ENCODE data around the gene ZNF319. TPM values are rescaled to one million over a fixed set of nuclear protein-coding genes. Genes with fewer than 3 reads are reported as not detected.

The ZNF319 gene
- total and polyA plus RNA-seq, 2 of the 8 experiments (the other 6 are each of a cell fraction or from before 2014, with no cell fraction given): 3.3 to 5.5 TPM

- Histone ChIP-seq H3K4ac (replicated peaks; ENCODE audit: insufficient read length, low read depth, low read length) (no peak overlapping the region), H3K56ac (replicated peaks; ENCODE audit: insufficient read length, low read depth, low read length) (no peak overlapping the region), H2BK120ac (replicated peaks; ENCODE audit: low read depth, low read length) (no peak overlapping the region), H3K23ac (ENCODE audit: insufficient read length) (no peak overlapping the region), H3K4me1 (replicated peaks in 1 of 4; ENCODE audit: control insufficient read depth in 3 of 4, insufficient read depth in 4 of 4, low read length in 3 of 4) (no peaks in the 10 kb centered on the region; a peak in 1 of 7 replicates), H3K4me3 (ENCODE audit: extremely low read depth in 1 of 4, insufficient read depth in 2 of 4, low read depth in 3 of 4, low read length in 4 of 4) (no peak overlapping the region), H3K79me1 (ENCODE audit: low read depth, low read length) (no peaks in the 10 kb centered on the region), H3K9me3 (ENCODE audit: insufficient read depth in 2 of 2, low read depth in 1 of 2, low read length in 1 of 2) (no peaks in the 10 kb centered on the region), H3K36me3 (ENCODE audit: control insufficient read depth in 2 of 4, insufficient read depth in 4 of 4, low read length in 3 of 4) (no peaks in the 10 kb centered on the region), H2AK5ac (ENCODE audit: low read depth, low read length) (no peak overlapping the region), H2BK15ac (ENCODE audit: low read length) (no peak overlapping the region), H3K9ac (replicated peaks in 1 of 4; ENCODE audit: extremely low read depth in 1 of 4, low read depth in 3 of 4, low read length in 3 of 4) (no peak overlapping the region), H2BK20ac (ENCODE audit: low read length) (no peak overlapping the region), H2BK5ac (ENCODE audit: low read depth, low read length) (no peak overlapping the region), H4K8ac (ENCODE audit: extremely low read depth, insufficient read depth, low read length) (no peak overlapping the region), H4K20me1 (replicated peaks in 1 of 2; ENCODE audit: control insufficient read depth in 1 of 2, insufficient read depth in 2 of 2, low read length in 2 of 2) (no peaks in the 10 kb centered on the region), H3K27me3 (replicated peaks in 1 of 4; ENCODE audit: control insufficient read depth in 3 of 4, extremely low read depth in 1 of 4, insufficient read depth in 3 of 4, low read length in 3 of 4) (no peaks in the 10 kb centered on the region; a peak in 1 of 7 replicates), H4K91ac (replicated peaks; ENCODE audit: insufficient read length, low read length) (no peak overlapping the region), H3K79me2 (ENCODE audit: control insufficient read depth in 1 of 2, insufficient read depth in 2 of 2, low read length in 2 of 2) (no peaks in the 10 kb centered on the region), H3K23me2 (ENCODE audit: low read depth, low read length) (no peaks in the 10 kb centered on the region), H3K27ac (ENCODE audit: low read depth, low read length) (no peak overlapping the region), H4K5ac (ENCODE audit: insufficient read length, low read depth, low read length) (no peak overlapping the region), H3K14ac (ENCODE audit: insufficient read length) (no peak overlapping the region), H3K4me2 (ENCODE audit: insufficient read depth in 1 of 2, low read depth in 2 of 2, low read length in 2 of 2) (no peak overlapping the region), H2BK12ac (ENCODE audit: low read depth, low read length) (0 out of 2 replicates have a peak overlapping the region, but pooled peaks have one; percentile 39), H2AFZ (ENCODE audit: low read length) (no peak overlapping the region), H3K18ac (ENCODE audit: extremely low read depth, low read length) (no peak overlapping the region)
- DNase-seq (ENCODE audit: low read depth in 1 of 2, low spot score in 2 of 2) (no peak), FAIRE-seq (no peak)
- WGBS, 2 experiments (ENCODE audit: extremely low coverage in 1 of 2, insufficient coverage in 1 of 2, insufficient read length in 1 of 2, insufficient replicate concordance in 2 of 2, low coverage in 1 of 2, low lambda C conversion rate in 2 of 2, missing lambda C conversion rate in 1 of 2): 67% methylated on average over 6 of the region's 6 CpGs; no CpG with 5 or more reads in 1 of the 2 experiments
- ChIA-PET POLR2A (ENCODE audit: partially characterized antibody) (no interaction called here), CTCF (ENCODE audit: partially characterized antibody) (interaction anchor here (0.7 to 1.4 kb wide), 6 partner anchors 11 to 236 kb away, joined by 3 to 7 read pairs (median 3); no protein-coding TSS in a partner anchor)
- no peak for TF ChIP-seq TCF12 (IDR thresholded peaks at IDR 0.05; ENCODE audit: low read depth, low read length)
- TF ChIP-seq CTBP2 (IDR thresholded peaks at IDR 0.05; ENCODE audit: borderline replicate concordance, insufficient read depth, insufficient read length, low read length): no peak
- no peak for TF ChIP-seq E2F6 (IDR thresholded peaks at IDR 0.05)
- no peak for TF ChIP-seq POU5F1 (IDR thresholded peaks at IDR 0.05; ENCODE audit: low read depth, low read length)
- TF ChIP-seq CBX5 (IDR thresholded peaks at IDR 0.05; ENCODE audit: low read depth, low read length): no peak
- TF ChIP-seq CREB1 (IDR thresholded peaks at IDR 0.05): no peak
- no peak for TF ChIP-seq SIRT6 (IDR thresholded peaks at IDR 0.05; ENCODE audit: low read length)
- no peak for TF ChIP-seq ATF2 (IDR thresholded peaks at IDR 0.05; ENCODE audit: low read length)
- TF ChIP-seq JUND (IDR thresholded peaks at IDR 0.05; ENCODE audit: low read length): no peak
- TF ChIP-seq CHD1 (IDR thresholded peaks at IDR 0.05; ENCODE audit: low read depth, low read length): no peak
These were observed 50.1 kb downstream of the ZNF319 start for GRCh38 chr16:57950382-57950781.
